ENCODE measurements around the gene CPT2. TPM values are rescaled to one million over a fixed set of nuclear protein-coding genes. Genes with fewer than 3 reads are reported as not detected.
A peak's percentile ranks its signal among the peaks of the same experiment; 100 is the strongest.

The CPT2 gene
- total RNA-seq, 1 experiment from 2014 or later = 14.4 TPM

DNA sequence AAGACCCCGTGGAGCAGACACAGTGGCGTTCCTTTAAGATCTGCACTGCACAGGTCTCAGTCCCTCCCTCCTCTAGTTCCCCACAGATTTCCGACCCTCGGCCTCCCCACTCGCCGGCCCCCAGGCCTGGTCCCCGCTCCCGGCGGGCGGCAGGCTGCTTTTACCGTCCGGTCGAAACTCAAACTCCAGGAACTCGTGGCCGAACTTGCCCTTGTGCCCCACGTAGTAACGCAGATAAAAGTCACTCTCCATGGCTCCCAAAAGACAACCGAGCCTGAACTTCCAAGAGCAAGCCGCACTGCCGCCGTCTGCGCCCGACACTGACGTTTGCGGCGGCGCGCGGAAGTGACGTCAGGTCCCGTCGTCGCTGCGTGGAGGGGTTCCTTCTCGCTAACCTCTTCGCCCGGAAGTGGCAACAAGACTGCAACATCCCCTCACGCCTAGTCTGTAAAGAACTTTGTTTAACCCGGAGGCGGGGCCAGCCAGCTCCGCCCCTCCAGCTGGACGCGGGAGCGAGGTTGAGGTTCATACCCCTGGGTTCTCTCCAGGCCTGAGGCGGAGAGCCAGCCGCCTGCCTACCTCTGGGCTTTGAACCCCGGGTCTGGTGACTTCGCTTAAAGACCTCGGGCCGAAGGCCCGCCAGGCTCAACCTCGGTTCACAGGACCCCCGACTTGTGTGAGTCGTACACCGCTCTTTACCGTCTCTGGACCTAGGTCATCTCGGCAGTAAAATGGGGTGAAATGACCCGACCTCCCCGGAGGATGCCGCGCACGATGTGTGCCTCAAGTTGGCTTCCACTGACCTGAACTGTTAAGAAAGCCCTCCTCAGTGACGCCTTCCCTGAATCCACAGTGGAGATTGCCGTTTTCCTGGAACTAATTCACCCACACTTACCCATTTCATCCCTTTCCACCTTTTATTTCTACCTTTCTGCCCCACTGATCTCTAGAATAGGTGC is 41.9 kb downstream of the CPT2 start, which contains the start of gene MAGOH:
Gene MAGOH, minus strand, starts transcription at position 322 of the 959 bp plus-strand sequence. Its CDS starts 70 bp downstream, at position 252.
- intact Hi-C loops (cut with micrococcal nuclease; ENCODE audit: unreplicated experiment) = loop anchor here (1.0 kb wide), 1 partner anchor 42 kb away; the partner anchor contains the start of gene CPT2
- CTCF ChIA-PET = interaction anchor here (0.6 kb wide), 1 partner anchor 153 kb away, joined by 7 read pairs; no protein-coding TSS in a partner anchor
- POLR2A ChIA-PET = interaction anchor here (0.5 to 0.6 kb wide), 2 partner anchors 14 to 19 kb away, joined by 3 read pairs; no protein-coding TSS in a partner anchor

DNA sequence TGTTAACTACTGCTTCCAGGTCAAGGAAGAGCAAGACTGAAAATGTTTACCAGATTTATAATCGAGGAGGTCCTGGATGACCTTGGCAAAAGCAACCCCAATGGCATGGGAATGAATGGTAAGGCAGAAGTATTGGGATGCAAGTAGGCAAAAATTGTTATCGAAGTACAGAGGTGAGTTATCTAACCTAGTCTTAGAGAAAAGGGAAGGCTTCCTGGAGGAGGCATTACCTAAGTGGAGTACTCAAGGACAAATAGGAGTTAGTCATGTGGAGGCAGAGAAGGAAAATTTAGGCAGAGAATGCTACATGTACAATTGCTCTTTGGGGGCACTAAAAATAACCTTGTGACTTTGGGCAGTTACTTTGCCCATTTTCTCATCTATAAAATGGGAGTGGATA is 45.2 kb downstream of the CPT2 start:
- Mint-ChIP-seq H3K4me3 (ENCODE audit: unreplicated experiment) (no peak overlapping the region), H3K36me3 (ENCODE audit: insufficient read depth, unreplicated experiment) (peaks cover 17% of the 10 kb centered on the region), H3K9me3 (ENCODE audit: unreplicated experiment) (no peaks in the 10 kb centered on the region), H3K27ac (ENCODE audit: unreplicated experiment) (no peak overlapping the region), H3K4me1 (ENCODE audit: low read depth, unreplicated experiment) (peaks cover 8% of the 10 kb centered on the region), H3K27me3 (ENCODE audit: insufficient read depth, unreplicated experiment) (peaks cover 7% of the 10 kb centered on the region)
- DNase-seq = no peak
- TF ChIP-seq, protein P1, sequence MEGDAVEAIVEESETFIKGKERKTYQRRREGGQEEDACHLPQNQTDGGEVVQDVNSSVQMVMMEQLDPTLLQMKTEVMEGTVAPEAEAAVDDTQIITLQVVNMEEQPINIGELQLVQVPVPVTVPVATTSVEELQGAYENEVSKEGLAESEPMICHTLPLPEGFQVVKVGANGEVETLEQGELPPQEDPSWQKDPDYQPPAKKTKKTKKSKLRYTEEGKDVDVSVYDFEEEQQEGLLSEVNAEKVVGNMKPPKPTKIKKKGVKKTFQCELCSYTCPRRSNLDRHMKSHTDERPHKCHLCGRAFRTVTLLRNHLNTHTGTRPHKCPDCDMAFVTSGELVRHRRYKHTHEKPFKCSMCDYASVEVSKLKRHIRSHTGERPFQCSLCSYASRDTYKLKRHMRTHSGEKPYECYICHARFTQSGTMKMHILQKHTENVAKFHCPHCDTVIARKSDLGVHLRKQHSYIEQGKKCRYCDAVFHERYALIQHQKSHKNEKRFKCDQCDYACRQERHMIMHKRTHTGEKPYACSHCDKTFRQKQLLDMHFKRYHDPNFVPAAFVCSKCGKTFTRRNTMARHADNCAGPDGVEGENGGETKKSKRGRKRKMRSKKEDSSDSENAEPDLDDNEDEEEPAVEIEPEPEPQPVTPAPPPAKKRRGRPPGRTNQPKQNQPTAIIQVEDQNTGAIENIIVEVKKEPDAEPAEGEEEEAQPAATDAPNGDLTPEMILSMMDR (IDR thresholded peaks at IDR 0.05; ENCODE audit: insufficient read depth in 1 of 2, low read depth in 1 of 2, low read length in 1 of 2, severe bottlenecking in 1 of 2, unreplicated experiment in 1 of 2) = no peak
- no TSS peak for BruUV-seq (replicated peaks)
- no peaks in the 10 kb centered on the region for H3K36me3 ChIP-seq (ENCODE audit: control insufficient read depth, insufficient read depth, low read length)
- no peak overlapping the region for H3K4me3 ChIP-seq (ENCODE audit: low read depth, low read length)
- CTCF ChIA-PET = no interaction called here
- H3K4me1 ChIP-seq = 0 out of 2 replicates have a peak, but pooled peaks cover 6% of the 10 kb centered on the region
- H3K27me3 ChIP-seq (replicated peaks; ENCODE audit: control insufficient read depth, insufficient read depth, low read length) = no peaks in the 10 kb centered on the region
- intact Hi-C loops (cut with micrococcal nuclease; ENCODE audit: unreplicated experiment) = no loop called here
- H3K9me3 ChIP-seq = no peaks in the 10 kb centered on the region
- POLR2A ChIA-PET = no interaction called here

More for the DNA sequence above, 41.9 kb downstream of the CPT2 start, which contains the start of gene MAGOH:
- Mint-ChIP-seq H3K27ac (ENCODE audit: unreplicated experiment) (peak within 1 kb of the TSS; percentile 99), H3K27me3 (ENCODE audit: insufficient read depth, unreplicated experiment) (peaks cover 5% of the 10 kb centered on the region), H3K9me3 (ENCODE audit: unreplicated experiment) (no peaks in the 10 kb centered on the region), H3K4me3 (ENCODE audit: unreplicated experiment) (peak within 1 kb of the TSS; percentile 90), H3K4me1 (ENCODE audit: low read depth, unreplicated experiment) (peaks cover 16% of the 10 kb centered on the region), H3K36me3 (ENCODE audit: insufficient read depth, unreplicated experiment) (peaks cover 35% of the 10 kb centered on the region)
- H3K27me3 ChIP-seq (replicated peaks; ENCODE audit: control insufficient read depth, insufficient read depth, low read length) = no peaks in the 10 kb centered on the region
- no peaks in the 10 kb centered on the region for H3K9me3 ChIP-seq
- H3K4me1 ChIP-seq = 0 out of 2 replicates have a peak, but pooled peaks cover 6% of the 10 kb centered on the region
- TSS peak; percentile 93 for BruUV-seq (replicated peaks)
- TF ChIP-seq, protein P1 (IDR thresholded peaks at IDR 0.05; ENCODE audit: insufficient read depth in 1 of 2, low read depth in 1 of 2, low read length in 1 of 2, severe bottlenecking in 1 of 2, unreplicated experiment in 1 of 2) = no peak
- peak; percentile 95 for DNase-seq
- H3K36me3 ChIP-seq (ENCODE audit: control insufficient read depth, insufficient read depth, low read length) = no peaks in the 10 kb centered on the region
- H3K4me3 ChIP-seq (ENCODE audit: low read depth, low read length) = peak within 1 kb of the TSS; percentile 63

DNA sequence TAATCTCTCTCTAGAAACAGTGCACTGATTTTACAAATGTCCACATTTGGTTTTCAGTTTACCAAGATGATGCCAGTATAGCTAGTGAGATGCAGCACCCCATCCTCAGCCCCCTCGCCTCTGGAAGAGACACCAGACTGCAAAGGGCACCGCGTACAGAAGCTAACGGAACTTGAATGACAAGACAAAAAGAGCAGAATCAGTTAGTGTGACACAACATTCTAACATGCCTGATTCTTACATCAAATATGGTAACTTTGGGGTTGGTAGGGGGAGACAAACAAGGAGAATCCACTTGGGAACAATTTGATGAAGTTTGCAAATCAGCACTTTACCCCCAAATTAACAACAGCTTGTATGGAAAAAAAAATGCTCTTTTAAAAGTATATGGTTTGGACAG is 45.8 kb downstream of the CPT2 start:
- Mint-ChIP-seq H3K4me1 (ENCODE audit: low read depth, unreplicated experiment) (peaks cover 6% of the 10 kb centered on the region), H3K9me3 (ENCODE audit: unreplicated experiment) (no peaks in the 10 kb centered on the region), H3K27me3 (ENCODE audit: insufficient read depth, unreplicated experiment) (peaks cover 7% of the 10 kb centered on the region), H3K4me3 (ENCODE audit: unreplicated experiment) (no peak overlapping the region), H3K36me3 (ENCODE audit: insufficient read depth, unreplicated experiment) (peaks cover 16% of the 10 kb centered on the region), H3K27ac (ENCODE audit: unreplicated experiment) (no peak overlapping the region)
- POLR2A ChIA-PET = no interaction called here
- TF ChIP-seq, protein P1 (IDR thresholded peaks at IDR 0.05; ENCODE audit: insufficient read depth in 1 of 2, low read depth in 1 of 2, low read length in 1 of 2, severe bottlenecking in 1 of 2, unreplicated experiment in 1 of 2) = no peak
- Histone ChIP-seq H3K4me3 (ENCODE audit: low read depth, low read length) (no peak overlapping the region), H3K27me3 (replicated peaks; ENCODE audit: control insufficient read depth, insufficient read depth, low read length) (no peaks in the 10 kb centered on the region), H3K4me1 (0 out of 2 replicates have a peak, but pooled peaks cover 6% of the 10 kb centered on the region), H3K36me3 (ENCODE audit: control insufficient read depth, insufficient read depth, low read length) (no peaks in the 10 kb centered on the region), H3K9me3 (no peaks in the 10 kb centered on the region)
- BruUV-seq (replicated peaks) = no TSS peak
- intact Hi-C loops (cut with micrococcal nuclease; ENCODE audit: unreplicated experiment) = no loop called here
- no peak for DNase-seq
- CTCF ChIA-PET = no interaction called here
